ENCODE data around the gene SMIM20.

SMIM20 gene

DNA sequence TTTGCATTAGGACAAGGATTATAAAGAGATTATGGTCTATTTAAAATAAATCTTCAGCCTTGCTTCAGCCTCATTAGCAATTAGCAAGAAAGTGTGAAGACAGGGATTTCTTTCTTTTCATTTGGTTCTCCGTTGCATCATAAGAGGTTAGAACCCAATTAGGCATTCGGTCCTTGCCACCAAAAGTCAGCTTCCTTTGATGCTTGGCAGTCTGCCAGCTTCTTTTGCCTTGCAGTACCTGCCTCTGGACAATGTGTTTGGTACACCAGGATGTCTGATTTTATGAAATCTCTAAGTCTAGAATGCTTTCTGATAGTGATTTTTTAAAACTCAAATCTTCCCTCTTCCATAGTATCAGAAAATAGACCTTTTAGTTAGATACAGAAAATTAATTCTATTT lies 12.4 kb downstream of the SMIM20 start:
- H2BK15ac ChIP-seq (ENCODE audit: low read length) = no peak overlapping the region
- H3K4me2 ChIP-seq (ENCODE audit: insufficient read depth, low read length, poor library complexity, severe bottlenecking) = no peak overlapping the region
- H3K14ac ChIP-seq (ENCODE audit: low read length) = no peak overlapping the region
- H3K79me1 ChIP-seq (ENCODE audit: low read depth, low read length) = no peaks in the 10 kb centered on the region
- H4K8ac ChIP-seq (ENCODE audit: low read depth, low read length) = no peak overlapping the region
- no peak overlapping the region for H3K4me3 ChIP-seq (ENCODE audit: low read length in 2 of 2)
- H3K36me3 ChIP-seq (replicated peaks in 1 of 2; ENCODE audit: control insufficient read depth in 2 of 2, insufficient read depth in 2 of 2, low read length in 2 of 2) = peaks cover 0 to 8% of the 10 kb centered on the region in 2 donors
- no peak overlapping the region for H3K9ac ChIP-seq (ENCODE audit: low read depth, low read length, poor library complexity)
- no peak overlapping the region for H2AFZ ChIP-seq (ENCODE audit: low read length)
- H3K4me1 ChIP-seq (ENCODE audit: control insufficient read depth in 2 of 2, insufficient read depth in 1 of 2, low read depth in 1 of 2, low read length in 2 of 2) = peaks cover 0 to 2% of the 10 kb centered on the region in 2 donors
- no peak overlapping the region for H2AK5ac ChIP-seq (ENCODE audit: low read depth, low read length)
- DNase-seq (ENCODE audit: low spot score) = no peak
- H3K9me3 ChIP-seq (replicated peaks in 1 of 2; ENCODE audit: control insufficient read depth in 2 of 2, insufficient read depth in 1 of 2, low read depth in 1 of 2, low read length in 2 of 2) = no peaks in the 10 kb centered on the region
- H2BK5ac ChIP-seq (ENCODE audit: low read length) = no peak overlapping the region
- no peak overlapping the region for H4K91ac ChIP-seq (ENCODE audit: low read depth, low read length, poor library complexity)
- WGBS, 2 donors (ENCODE audit: extremely low coverage in 2 of 2, insufficient read length in 2 of 2, insufficient replicate concordance in 1 of 2) = no CpG with 5 or more reads among the region's 2 CpGs
- H3K4ac ChIP-seq (ENCODE audit: low read length) = no peak overlapping the region
- no peak overlapping the region for H3K23ac ChIP-seq (ENCODE audit: low read depth, low read length, poor library complexity)
- no peak overlapping the region for H2BK120ac ChIP-seq (ENCODE audit: low read depth, low read length)
- H3K18ac ChIP-seq (ENCODE audit: low read length) = no peak overlapping the region
- no peak overlapping the region for H3K27ac ChIP-seq (replicated peaks; ENCODE audit: low read length)
- no peak overlapping the region for H2BK12ac ChIP-seq (ENCODE audit: low read length)
- H3K27me3 ChIP-seq (ENCODE audit: control insufficient read depth in 3 of 3, insufficient read depth in 3 of 3, low read depth in 1 of 3, low read length in 3 of 3) = no peaks in the 10 kb centered on the region

DNA sequence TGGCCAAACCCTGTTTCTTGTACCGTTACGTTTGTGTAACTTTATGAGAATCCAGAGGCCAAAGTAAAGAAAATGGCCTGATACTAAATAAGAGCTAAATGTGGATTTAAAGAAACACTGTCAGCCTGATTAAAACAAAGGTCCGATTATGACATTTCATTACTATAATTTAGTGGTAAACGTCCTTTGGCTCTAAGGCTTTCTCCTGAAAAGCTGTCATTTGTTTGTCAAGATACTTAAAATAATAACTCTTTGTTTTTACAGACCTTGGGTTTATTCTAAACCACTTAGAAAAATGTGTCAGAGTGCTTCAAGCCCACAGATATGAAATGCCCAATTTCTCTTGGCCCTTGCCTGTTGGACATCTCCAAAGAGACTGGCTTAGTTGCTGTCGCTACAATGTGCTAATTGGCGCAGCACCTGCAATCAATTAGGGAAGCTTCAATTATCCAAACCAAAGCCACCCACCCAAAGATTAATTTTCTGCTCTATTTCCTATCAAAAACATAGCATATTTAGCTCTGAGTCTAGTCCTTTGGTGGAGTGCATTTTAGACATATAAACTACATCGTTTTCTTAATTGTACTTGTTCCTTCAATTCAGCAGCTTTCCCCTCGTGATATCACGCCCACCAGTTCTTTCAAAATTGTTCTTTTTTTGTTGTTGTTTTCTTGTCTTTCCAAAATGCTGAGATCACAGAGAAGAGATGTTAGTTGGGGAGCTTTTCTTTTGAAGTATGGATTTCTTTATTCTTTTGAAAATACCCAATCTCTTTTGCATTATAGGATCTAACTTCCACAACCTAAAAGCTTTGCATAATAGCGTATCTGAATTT lies 13.6 kb downstream of the SMIM20 start:
- Histone ChIP-seq H2BK12ac (ENCODE audit: low read length) (no peak overlapping the region), H3K4ac (ENCODE audit: low read length) (no peak overlapping the region), H3K4me3 (ENCODE audit: low read length in 2 of 2) (no peak overlapping the region), H3K36me3 (replicated peaks in 1 of 2; ENCODE audit: control insufficient read depth in 2 of 2, insufficient read depth in 2 of 2, low read length in 2 of 2) (peaks cover 0 to 8% of the 10 kb centered on the region in 2 donors), H2AK5ac (ENCODE audit: low read depth, low read length) (no peak overlapping the region), H4K8ac (ENCODE audit: low read depth, low read length) (no peak overlapping the region), H3K18ac (ENCODE audit: low read length) (no peak overlapping the region), H2BK15ac (ENCODE audit: low read length) (no peak overlapping the region), H3K23ac (ENCODE audit: low read depth, low read length, poor library complexity) (no peak overlapping the region), H3K4me2 (ENCODE audit: insufficient read depth, low read length, poor library complexity, severe bottlenecking) (no peak overlapping the region), H3K14ac (ENCODE audit: low read length) (no peak overlapping the region), H4K91ac (ENCODE audit: low read depth, low read length, poor library complexity) (no peak overlapping the region), H2BK120ac (ENCODE audit: low read depth, low read length) (no peak overlapping the region), H3K4me1 (ENCODE audit: control insufficient read depth in 2 of 2, insufficient read depth in 1 of 2, low read depth in 1 of 2, low read length in 2 of 2) (peaks cover 0 to 2% of the 10 kb centered on the region in 2 donors), H3K27me3 (ENCODE audit: control insufficient read depth in 3 of 3, insufficient read depth in 3 of 3, low read depth in 1 of 3, low read length in 3 of 3) (no peaks in the 10 kb centered on the region), H3K9ac (ENCODE audit: low read depth, low read length, poor library complexity) (no peak overlapping the region), H2BK5ac (ENCODE audit: low read length) (no peak overlapping the region), H3K9me3 (replicated peaks in 1 of 2; ENCODE audit: control insufficient read depth in 2 of 2, insufficient read depth in 1 of 2, low read depth in 1 of 2, low read length in 2 of 2) (no peaks in the 10 kb centered on the region), H3K27ac (replicated peaks; ENCODE audit: low read length) (no peak overlapping the region), H2AFZ (ENCODE audit: low read length) (no peak overlapping the region), H3K79me1 (ENCODE audit: low read depth, low read length) (no peaks in the 10 kb centered on the region)
- DNase-seq (ENCODE audit: low spot score) = no peak
- no CpG with 5 or more reads among the region's 10 CpGs for WGBS, 2 donors (ENCODE audit: extremely low coverage in 2 of 2, insufficient read length in 2 of 2, insufficient replicate concordance in 1 of 2)

GRCh38 chr4:25928379-25929297 lies 14.6 kb downstream of the SMIM20 start:
- H2BK12ac ChIP-seq (ENCODE audit: low read length) = no peak overlapping the region
- H3K36me3 ChIP-seq (replicated peaks in 1 of 2; ENCODE audit: control insufficient read depth in 2 of 2, insufficient read depth in 2 of 2, low read length in 2 of 2) = peaks cover 0 to 8% of the 10 kb centered on the region in 2 donors
- no peak overlapping the region for H3K14ac ChIP-seq (ENCODE audit: low read length)
- no peak overlapping the region for H2AK5ac ChIP-seq (ENCODE audit: low read depth, low read length)
- no peak overlapping the region for H4K8ac ChIP-seq (ENCODE audit: low read depth, low read length)
- no peak overlapping the region for H2AFZ ChIP-seq (ENCODE audit: low read length)
- no peak overlapping the region for H3K4ac ChIP-seq (ENCODE audit: low read length)
- H3K9me3 ChIP-seq (replicated peaks in 1 of 2; ENCODE audit: control insufficient read depth in 2 of 2, insufficient read depth in 1 of 2, low read depth in 1 of 2, low read length in 2 of 2) = no peaks in the 10 kb centered on the region
- H3K18ac ChIP-seq (ENCODE audit: low read length) = no peak overlapping the region
- H4K91ac ChIP-seq (ENCODE audit: low read depth, low read length, poor library complexity) = no peak overlapping the region
- no CpG with 5 or more reads among the region's 11 CpGs for WGBS, 2 donors (ENCODE audit: extremely low coverage in 2 of 2, insufficient read length in 2 of 2, insufficient replicate concordance in 1 of 2)
- H2BK120ac ChIP-seq (ENCODE audit: low read depth, low read length) = no peak overlapping the region
- H2BK15ac ChIP-seq (ENCODE audit: low read length) = no peak overlapping the region
- H3K79me1 ChIP-seq (ENCODE audit: low read depth, low read length) = no peaks in the 10 kb centered on the region
- DNase-seq (ENCODE audit: low spot score) = no peak
- no peaks in the 10 kb centered on the region for H3K27me3 ChIP-seq (ENCODE audit: control insufficient read depth in 3 of 3, insufficient read depth in 3 of 3, low read depth in 1 of 3, low read length in 3 of 3)
- H3K23ac ChIP-seq (ENCODE audit: low read depth, low read length, poor library complexity) = no peak overlapping the region
- no peak overlapping the region for H2BK5ac ChIP-seq (ENCODE audit: low read length)
- no peak overlapping the region for H3K4me2 ChIP-seq (ENCODE audit: insufficient read depth, low read length, poor library complexity, severe bottlenecking)
- H3K4me3 ChIP-seq (ENCODE audit: low read length in 2 of 2) = no peak overlapping the region
- peaks cover 0 to 2% of the 10 kb centered on the region in 2 donors for H3K4me1 ChIP-seq (ENCODE audit: control insufficient read depth in 2 of 2, insufficient read depth in 1 of 2, low read depth in 1 of 2, low read length in 2 of 2)
- no peak overlapping the region for H3K9ac ChIP-seq (ENCODE audit: low read depth, low read length, poor library complexity)
- H3K27ac ChIP-seq (replicated peaks; ENCODE audit: low read length) = no peak overlapping the region

DNA sequence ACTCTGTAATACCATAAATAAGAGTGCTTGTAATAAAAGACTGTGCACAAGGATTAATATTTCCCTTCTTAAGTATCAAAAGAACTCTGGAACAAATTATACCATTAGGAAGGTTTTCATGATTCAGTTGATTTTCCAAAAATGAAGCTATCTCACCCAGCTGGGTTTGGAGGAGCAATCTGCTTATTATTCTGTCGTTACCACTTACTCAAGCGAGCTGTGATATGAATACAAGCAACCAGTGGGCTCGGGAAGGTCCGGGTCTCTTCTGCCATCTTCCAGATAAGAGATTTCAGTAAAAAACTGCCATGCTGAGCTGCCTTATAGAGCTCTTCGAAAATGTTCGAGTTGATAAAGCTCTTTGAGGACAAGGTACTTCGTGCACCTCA lies 15.3 kb downstream of the SMIM20 start:
- Histone ChIP-seq H3K9ac (ENCODE audit: low read depth, low read length, poor library complexity) (no peak overlapping the region), H2AK5ac (ENCODE audit: low read depth, low read length) (no peak overlapping the region), H3K4me3 (ENCODE audit: low read length in 2 of 2) (no peak overlapping the region), H2AFZ (ENCODE audit: low read length) (no peak overlapping the region), H3K27ac (replicated peaks; ENCODE audit: low read length) (no peak overlapping the region), H3K4me1 (ENCODE audit: control insufficient read depth in 2 of 2, insufficient read depth in 1 of 2, low read depth in 1 of 2, low read length in 2 of 2) (peaks cover 0 to 2% of the 10 kb centered on the region in 2 donors), H3K4me2 (ENCODE audit: insufficient read depth, low read length, poor library complexity, severe bottlenecking) (no peak overlapping the region), H2BK15ac (ENCODE audit: low read length) (no peak overlapping the region), H3K18ac (ENCODE audit: low read length) (no peak overlapping the region), H3K79me1 (ENCODE audit: low read depth, low read length) (no peaks in the 10 kb centered on the region), H4K91ac (ENCODE audit: low read depth, low read length, poor library complexity) (no peak overlapping the region), H4K8ac (ENCODE audit: low read depth, low read length) (no peak overlapping the region), H3K9me3 (replicated peaks in 1 of 2; ENCODE audit: control insufficient read depth in 2 of 2, insufficient read depth in 1 of 2, low read depth in 1 of 2, low read length in 2 of 2) (no peaks in the 10 kb centered on the region), H3K27me3 (ENCODE audit: control insufficient read depth in 3 of 3, insufficient read depth in 3 of 3, low read depth in 1 of 3, low read length in 3 of 3) (no peaks in the 10 kb centered on the region), H2BK5ac (ENCODE audit: low read length) (no peak overlapping the region), H2BK12ac (ENCODE audit: low read length) (no peak overlapping the region), H3K14ac (ENCODE audit: low read length) (no peak overlapping the region), H3K23ac (ENCODE audit: low read depth, low read length, poor library complexity) (no peak overlapping the region), H2BK120ac (ENCODE audit: low read depth, low read length) (no peak overlapping the region), H3K4ac (ENCODE audit: low read length) (no peak overlapping the region), H3K36me3 (replicated peaks in 1 of 2; ENCODE audit: control insufficient read depth in 2 of 2, insufficient read depth in 2 of 2, low read length in 2 of 2) (peaks cover 0 to 8% of the 10 kb centered on the region in 2 donors)
- no CpG with 5 or more reads among the region's 7 CpGs for WGBS, 2 donors (ENCODE audit: extremely low coverage in 2 of 2, insufficient read length in 2 of 2, insufficient replicate concordance in 1 of 2)
- no peak for DNase-seq (ENCODE audit: low spot score)
